GM23338 (cell line): ENCODE data around the gene CYSRT1. TPM values are rescaled to one million over a fixed set of nuclear protein-coding genes. Genes with fewer than 3 reads are reported as not detected.

Source experiments
- ATAC-seq: fragments of 200-7000 bp; cut with Tn5 transposase; 3 replicates; pipeline ENCODE4 v1.9.1; 2020
- DNase-seq: peaks from one replicate; pipeline ENCODE4 v3.0.0-alpha.2; 2015; ENCODE audit warnings: low spot score
- H2AFZ ChIP-seq: fragments of 200-600 bp; sonication (generic); 2 replicates; pipeline ENCODE4 v1.8.0; 2016; ENCODE audit warnings: antibody characterized with exemption, mild to moderate bottlenecking, moderate library complexity
- H3F3A ChIP-seq: fragments of 200-600 bp; sonication (generic); replicated peaks from 2 replicates; pipeline ENCODE4 v1.8.0; 2017; ENCODE audit warnings: antibody characterized with exemption, mixed run types, low read depth
- H3K27ac ChIP-seq: fragments of 200-600 bp; sonication (generic); 2 replicates; pipeline ENCODE4 v1.6.1; 2016; ENCODE audit warnings: low read depth
- H3K27me3 ChIP-seq: fragments of 200-600 bp; sonication (generic); 2 replicates; pipeline ENCODE4 v1.8.0; 2016; ENCODE audit warnings: mild to moderate bottlenecking, mixed run types, moderate library complexity; ENCODE audit not compliant: insufficient read depth
- H3K36me3 ChIP-seq: fragments of 200-600 bp; sonication (generic); 2 replicates; pipeline ENCODE4 v1.8.0; 2016; ENCODE audit warnings: mild to moderate bottlenecking; ENCODE audit not compliant: insufficient read depth
- H3K4me1 ChIP-seq: fragments of 200-600 bp; sonication (generic); 2 replicates; pipeline ENCODE4 v1.8.0; 2016; ENCODE audit warnings: mild to moderate bottlenecking, moderate library complexity; ENCODE audit not compliant: insufficient read depth
- H3K4me2 ChIP-seq: fragments of 200-600 bp; sonication (generic); 2 replicates; pipeline ENCODE4 v1.7.1; 2017; ENCODE audit warnings: mixed run types
- H3K4me3 ChIP-seq: fragments of 200-600 bp; sonication (generic); 2 replicates; pipeline ENCODE4 v1.6.1; 2016; ENCODE audit warnings: mixed run types
- H3K79me2 ChIP-seq: fragments of 200-600 bp; sonication (generic); replicated peaks from 2 replicates; pipeline ENCODE4 v1.8.0; 2017; ENCODE audit warnings: mild to moderate bottlenecking; ENCODE audit not compliant: insufficient read depth
- H3K9me2 ChIP-seq: fragments of 200-600 bp; sonication (generic); 2 replicates; pipeline ENCODE4 v1.8.0; 2017; ENCODE audit not compliant: insufficient read depth
- H4K20me1 ChIP-seq: fragments of 200-600 bp; sonication (generic); replicated peaks from 2 replicates; pipeline ENCODE4 v1.8.0; 2017; ENCODE audit warnings: mild to moderate bottlenecking; ENCODE audit not compliant: insufficient read depth
- H3K27ac Mint-ChIP-seq: 2 replicates; pipeline ENCODE4 v1.8.0; 2020; ENCODE audit warnings: inconsistent platforms, mild to moderate bottlenecking, moderate library complexity, mixed read lengths
- H3K27me3 Mint-ChIP-seq: 3 replicates; pipeline ENCODE4 v1.8.0; 2022; ENCODE audit warnings: low read depth, mild to moderate bottlenecking, moderate library complexity, mixed read lengths, inconsistent platforms; ENCODE audit not compliant: insufficient read depth, poor library complexity
- H3K36me3 Mint-ChIP-seq: 3 replicates; pipeline ENCODE4 v1.8.0; 2021; ENCODE audit warnings: low read depth, mild to moderate bottlenecking, inconsistent platforms, moderate library complexity, mixed read lengths
- H3K4me1 Mint-ChIP-seq: 3 replicates; pipeline ENCODE4 v1.8.0; 2020; ENCODE audit warnings: mild to moderate bottlenecking, inconsistent platforms, mixed read lengths
- H3K4me3 Mint-ChIP-seq: 3 replicates; pipeline ENCODE4 v1.8.0; 2021; ENCODE audit warnings: moderate library complexity, mild to moderate bottlenecking, inconsistent platforms, mixed read lengths
- H3K9me3 Mint-ChIP-seq: 3 replicates; pipeline ENCODE4 v1.8.0; 2020; ENCODE audit warnings: moderate library complexity, mild to moderate bottlenecking, inconsistent platforms, mixed read lengths
- CREB1 ChIP-seq: fragments of 250-450 bp; sonication (Bioruptor Pico); IDR thresholded peaks from 2 replicates; pipeline ENCODE4 v1.5.0; 2020; ENCODE audit warnings: low read depth, mild to moderate bottlenecking, moderate library complexity
- EZH2 ChIP-seq: fragments of 200-600 bp; sonication (generic); IDR thresholded peaks from one replicate; pipeline ENCODE4 v1.8.0; 2017; ENCODE audit warnings: antibody characterized with exemption, mild to moderate bottlenecking, low read depth; ENCODE audit not compliant: unreplicated experiment
- EZH2phosphoT487 ChIP-seq: fragments of 200-600 bp; sonication (generic); IDR thresholded peaks from one replicate; pipeline ENCODE4 v1.8.1; 2018; ENCODE audit warnings: antibody characterized with exemption; ENCODE audit not compliant: unreplicated experiment
- JUNB ChIP-seq: IDR thresholded peaks from one replicate; pipeline ENCODE4 v1.6.1; 2016; ENCODE audit warnings: antibody characterized with exemption; ENCODE audit not compliant: unreplicated experiment
- NANOG ChIP-seq: IDR thresholded peaks from 2 replicates; pipeline ENCODE4 v1.6.1; 2016; ENCODE audit warnings: antibody characterized with exemption, borderline replicate concordance
- POLR2AphosphoS5 ChIP-seq: IDR thresholded peaks from 2 replicates; pipeline ENCODE4 v1.6.1; 2016; ENCODE audit warnings: antibody characterized with exemption, low read depth
- STAT1 ChIP-seq: IDR thresholded peaks from one replicate; pipeline ENCODE4 v1.6.1; 2016; ENCODE audit warnings: antibody characterized with exemption; ENCODE audit not compliant: unreplicated experiment
- ZNF114 ChIP-seq: fragments of 250-450 bp; sonication (Bioruptor Pico); IDR thresholded peaks from 2 replicates; pipeline ENCODE4 v1.5.0; 2020; ENCODE audit warnings: mild to moderate bottlenecking, moderate library complexity
- ZNF331 ChIP-seq: fragments of 250-450 bp; sonication (Bioruptor Pico); IDR thresholded peaks from 2 replicates; pipeline ENCODE4 v1.5.0; 2020; ENCODE audit warnings: low read depth, mild to moderate bottlenecking, moderate library complexity
- polyA plus RNA-seq: library from polyadenylated mRNA; unstranded; fragments of >200 nt; fragmentation: Nextera tagmentation; extraction: Ambion mirVana; gene quantifications from 2 replicates; pipeline ENCODE4 v1.2.1, GENCODE V29; 2016
- total RNA-seq: library from RNA; depleted of rRNA; stranded (reverse); fragments of >200 nt; shearing (Covaris generic); gene quantifications from 2 replicates; pipeline ENCODE4 v1.2.3, GENCODE V29; 2014
- TF ChIP-seq, protein P1 (sequence below): IDR thresholded peaks from 2 replicates; pipeline ENCODE4 v1.6.1; 2016; ENCODE audit warnings: antibody characterized with exemption
- TF ChIP-seq, protein P2 (sequence below): IDR thresholded peaks from one replicate; pipeline ENCODE4 v1.6.1; 2018; ENCODE audit warnings: antibody characterized with exemption; ENCODE audit not compliant: unreplicated experiment
- TF ChIP-seq, protein P3 (sequence below), 2 experiments: fragments of 200-600 bp in 1 of 2; sonication (generic) in 1 of 2; conservative IDR thresholded peaks; 2 replicates each; pipeline versions ENCODE4 v1.5.1 to v1.6.1; 2016 to 2017; ENCODE audit warnings: antibody characterized with exemption in 2 of 2, low read depth in 2 of 2, mild to moderate bottlenecking in 2 of 2, moderate library complexity in 1 of 2

CYSRT1 gene
- total and polyA plus RNA-seq, 2 experiments from 2014 or later: 2.0 to 3.2 TPM

DNA sequence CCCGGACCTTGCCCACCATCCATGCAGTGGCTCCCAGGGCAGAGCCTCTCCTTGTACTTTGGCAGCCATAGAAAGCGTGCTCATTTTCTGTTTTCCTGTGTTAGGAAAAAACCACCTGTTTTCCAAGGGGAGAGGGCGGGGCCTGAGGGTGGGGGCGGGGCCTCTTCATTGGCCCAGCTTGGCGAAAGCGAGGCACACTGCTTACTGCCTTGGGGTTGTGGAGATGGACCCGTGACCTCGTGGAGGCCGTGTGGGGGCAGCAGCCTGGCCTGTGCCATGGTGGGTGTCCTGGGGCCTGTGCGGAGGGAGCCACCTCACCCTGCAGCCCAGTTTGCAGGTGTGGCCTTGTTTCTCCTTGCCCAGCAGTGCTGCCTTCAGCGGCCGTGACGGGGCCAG lies 48.1 kb downstream of the CYSRT1 start (continued):
- TF ChIP-seq EZH2phosphoT487 (no peak), ZNF114 (no peak)

DNA sequence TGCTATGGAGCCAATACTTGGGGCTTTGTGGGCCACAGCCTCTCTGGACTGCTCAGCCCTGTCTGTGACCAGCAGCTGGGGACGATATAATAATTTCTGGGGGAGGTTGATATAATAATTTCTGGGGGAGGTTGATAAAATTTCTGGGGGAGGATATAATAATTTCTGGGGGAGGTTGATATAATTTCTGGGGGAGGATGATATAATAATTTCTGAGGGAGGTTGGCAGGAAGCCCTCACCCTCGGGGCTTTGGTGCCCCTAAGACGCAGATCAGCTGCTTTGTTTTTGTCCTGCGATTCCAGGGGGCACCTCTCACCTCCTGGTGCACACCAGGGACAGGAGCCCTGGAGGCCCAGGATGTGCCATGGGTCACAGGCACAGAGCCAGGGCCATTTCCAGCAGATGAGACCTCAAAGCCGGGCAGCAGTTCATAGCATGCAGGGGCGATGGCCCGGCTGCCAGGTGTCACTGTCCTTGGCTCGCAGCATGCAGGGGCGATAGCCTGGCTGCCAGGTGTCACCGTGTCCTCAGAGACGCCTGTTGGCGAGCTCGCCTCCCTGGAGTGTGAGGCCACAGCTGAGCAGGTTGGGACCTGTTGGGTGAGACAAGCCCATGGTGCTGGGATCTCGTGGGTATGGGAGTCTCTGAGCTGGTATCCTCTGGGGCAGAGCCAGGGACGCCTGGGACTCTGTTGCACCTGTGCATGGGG lies 48.8 kb downstream of the CYSRT1 start:
- Histone ChIP-seq H3K27me3 (0 out of 2 replicates have a peak, but pooled peaks cover under 1% of the 10 kb centered on the region), H3K9me2 (no peaks in the 10 kb centered on the region), H2AFZ (no peak overlapping the region), H3F3A (0 out of 2 replicates have a peak, but pooled peaks cover 2% of the 10 kb centered on the region), H3K27ac (no peak overlapping the region), H3K79me2 (no peaks in the 10 kb centered on the region), H3K36me3 (peaks cover 2% of the 10 kb centered on the region; the same call in 1 of the 2 replicates), H4K20me1 (0 out of 2 replicates have a peak, but pooled peaks cover 5% of the 10 kb centered on the region), H3K4me3 (no peak overlapping the region), H3K4me1 (peaks cover 12% of the 10 kb centered on the region), H3K4me2 (no peak overlapping the region)
- ATAC-seq (no peak), DNase-seq (no peak)
- peak overlapping the region; percentile 75 for H3K27ac Mint-ChIP-seq
- peaks cover 36% of the 10 kb centered on the region for H3K4me1 Mint-ChIP-seq
- H3K36me3 Mint-ChIP-seq: peaks cover 21% of the 10 kb centered on the region
- H3K27me3 Mint-ChIP-seq: peaks cover 28% of the 10 kb centered on the region
- H3K4me3 Mint-ChIP-seq: no peak overlapping the region
- TF ChIP-seq POLR2AphosphoS5 (no peak), ZNF114 (no peak), NANOG (no peak), STAT1 (no peak), CREB1 (CRISPR knock-in tag) (no peak), EZH2phosphoT487 (no peak), ZNF331 (CRISPR knock-in tag) (no peak), JUNB (no peak), EZH2 (no peak)
- TF ChIP-seq, protein P1, sequence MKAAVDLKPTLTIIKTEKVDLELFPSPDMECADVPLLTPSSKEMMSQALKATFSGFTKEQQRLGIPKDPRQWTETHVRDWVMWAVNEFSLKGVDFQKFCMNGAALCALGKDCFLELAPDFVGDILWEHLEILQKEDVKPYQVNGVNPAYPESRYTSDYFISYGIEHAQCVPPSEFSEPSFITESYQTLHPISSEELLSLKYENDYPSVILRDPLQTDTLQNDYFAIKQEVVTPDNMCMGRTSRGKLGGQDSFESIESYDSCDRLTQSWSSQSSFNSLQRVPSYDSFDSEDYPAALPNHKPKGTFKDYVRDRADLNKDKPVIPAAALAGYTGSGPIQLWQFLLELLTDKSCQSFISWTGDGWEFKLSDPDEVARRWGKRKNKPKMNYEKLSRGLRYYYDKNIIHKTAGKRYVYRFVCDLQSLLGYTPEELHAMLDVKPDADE: no peak
- TF ChIP-seq, protein P2, sequence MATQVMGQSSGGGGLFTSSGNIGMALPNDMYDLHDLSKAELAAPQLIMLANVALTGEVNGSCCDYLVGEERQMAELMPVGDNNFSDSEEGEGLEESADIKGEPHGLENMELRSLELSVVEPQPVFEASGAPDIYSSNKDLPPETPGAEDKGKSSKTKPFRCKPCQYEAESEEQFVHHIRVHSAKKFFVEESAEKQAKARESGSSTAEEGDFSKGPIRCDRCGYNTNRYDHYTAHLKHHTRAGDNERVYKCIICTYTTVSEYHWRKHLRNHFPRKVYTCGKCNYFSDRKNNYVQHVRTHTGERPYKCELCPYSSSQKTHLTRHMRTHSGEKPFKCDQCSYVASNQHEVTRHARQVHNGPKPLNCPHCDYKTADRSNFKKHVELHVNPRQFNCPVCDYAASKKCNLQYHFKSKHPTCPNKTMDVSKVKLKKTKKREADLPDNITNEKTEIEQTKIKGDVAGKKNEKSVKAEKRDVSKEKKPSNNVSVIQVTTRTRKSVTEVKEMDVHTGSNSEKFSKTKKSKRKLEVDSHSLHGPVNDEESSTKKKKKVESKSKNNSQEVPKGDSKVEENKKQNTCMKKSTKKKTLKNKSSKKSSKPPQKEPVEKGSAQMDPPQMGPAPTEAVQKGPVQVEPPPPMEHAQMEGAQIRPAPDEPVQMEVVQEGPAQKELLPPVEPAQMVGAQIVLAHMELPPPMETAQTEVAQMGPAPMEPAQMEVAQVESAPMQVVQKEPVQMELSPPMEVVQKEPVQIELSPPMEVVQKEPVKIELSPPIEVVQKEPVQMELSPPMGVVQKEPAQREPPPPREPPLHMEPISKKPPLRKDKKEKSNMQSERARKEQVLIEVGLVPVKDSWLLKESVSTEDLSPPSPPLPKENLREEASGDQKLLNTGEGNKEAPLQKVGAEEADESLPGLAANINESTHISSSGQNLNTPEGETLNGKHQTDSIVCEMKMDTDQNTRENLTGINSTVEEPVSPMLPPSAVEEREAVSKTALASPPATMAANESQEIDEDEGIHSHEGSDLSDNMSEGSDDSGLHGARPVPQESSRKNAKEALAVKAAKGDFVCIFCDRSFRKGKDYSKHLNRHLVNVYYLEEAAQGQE: no peak
- TF ChIP-seq, protein P3, sequence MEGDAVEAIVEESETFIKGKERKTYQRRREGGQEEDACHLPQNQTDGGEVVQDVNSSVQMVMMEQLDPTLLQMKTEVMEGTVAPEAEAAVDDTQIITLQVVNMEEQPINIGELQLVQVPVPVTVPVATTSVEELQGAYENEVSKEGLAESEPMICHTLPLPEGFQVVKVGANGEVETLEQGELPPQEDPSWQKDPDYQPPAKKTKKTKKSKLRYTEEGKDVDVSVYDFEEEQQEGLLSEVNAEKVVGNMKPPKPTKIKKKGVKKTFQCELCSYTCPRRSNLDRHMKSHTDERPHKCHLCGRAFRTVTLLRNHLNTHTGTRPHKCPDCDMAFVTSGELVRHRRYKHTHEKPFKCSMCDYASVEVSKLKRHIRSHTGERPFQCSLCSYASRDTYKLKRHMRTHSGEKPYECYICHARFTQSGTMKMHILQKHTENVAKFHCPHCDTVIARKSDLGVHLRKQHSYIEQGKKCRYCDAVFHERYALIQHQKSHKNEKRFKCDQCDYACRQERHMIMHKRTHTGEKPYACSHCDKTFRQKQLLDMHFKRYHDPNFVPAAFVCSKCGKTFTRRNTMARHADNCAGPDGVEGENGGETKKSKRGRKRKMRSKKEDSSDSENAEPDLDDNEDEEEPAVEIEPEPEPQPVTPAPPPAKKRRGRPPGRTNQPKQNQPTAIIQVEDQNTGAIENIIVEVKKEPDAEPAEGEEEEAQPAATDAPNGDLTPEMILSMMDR (conservative IDR thresholded peaks at IDR 0.05; ENCODE audit: low read depth in 2 of 2): no peak
- H3K9me3 Mint-ChIP-seq: no peaks in the 10 kb centered on the region; the same call in 2 of the 3 replicates
